SK-N-SH (cell line): ENCODE measurements around the gene ASCL5. TPM values are rescaled to one million over a fixed set of nuclear protein-coding genes. Genes with fewer than 3 reads are reported as not detected.

ENCODE experiments used
- CTCF ChIA-PET: fragments of 300-600, 350-600 bp; formaldehyde crosslinking; extraction: SDS; loops from one replicate; lab custom pipeline; 2021; lab: Yijun Ruan, JAX
- POLR2A ChIA-PET: fragments of 350-600 bp; sonication (Branson Sonifier 250); formaldehyde crosslinking; extraction: SDS; loops from one replicate; lab custom pipeline; 2020; ENCODE audit warnings: antibody characterized with exemption, inconsistent platforms; lab: Yijun Ruan, JAX
- DNase-seq: peaks from one replicate; pipeline ENCODE4 v3.0.0; 2012
- H2AFZ ChIP-seq: fragments of 200-600 bp; sonication (generic); 2 replicates; pipeline ENCODE4 v1.8.1; 2016; ENCODE audit warnings: antibody characterized with exemption, mild to moderate bottlenecking, low read depth
- H3F3A ChIP-seq: fragments of 200-600 bp; sonication (generic); replicated peaks from 2 replicates; pipeline ENCODE3; 2016; ENCODE audit warnings: antibody characterized with exemption, mild to moderate bottlenecking; ENCODE audit not compliant: insufficient read depth
- H3K27ac ChIP-seq, 2 experiments: fragments of 200-500 bp in 1 of 2; fragments of 200-600 bp in 1 of 2; sonication (Bioruptor generic) in 1 of 2; sonication (generic), shearing (Covaris generic) in 1 of 2; 2 replicates each; pipeline versions ENCODE4 v1.5.1 to v1.6.1; 2014 to 2016; ENCODE audit warnings: low read depth in 2 of 2, inconsistent platforms in 1 of 2, low read length in 1 of 2, mild to moderate bottlenecking in 1 of 2, mixed read lengths in 1 of 2
- H3K27me3 ChIP-seq: fragments of 200-600 bp; sonication (generic), shearing (Covaris generic); 2 replicates; pipeline ENCODE4 v1.6.1; 2016; ENCODE audit warnings: mixed run types; ENCODE audit not compliant: insufficient read depth
- H3K36me3 ChIP-seq, 2 experiments: fragments of 200-500 bp in 1 of 2; fragments of 200-600 bp in 1 of 2; sonication (Bioruptor generic) in 1 of 2; sonication (generic) in 1 of 2; replicated peaks in 1 of 2; 2 replicates each; pipeline versions ENCODE3 to v1.5.1; 2014 to 2016; ENCODE audit warnings: low read length in 1 of 2, mild to moderate bottlenecking in 1 of 2; ENCODE audit not compliant: insufficient read depth in 2 of 2, control insufficient read depth in 1 of 2
- H3K4me1 ChIP-seq, 2 experiments: fragments of 200-500 bp in 1 of 2; fragments of 200-600 bp in 1 of 2; sonication (Bioruptor generic) in 1 of 2; sonication (generic), shearing (Covaris generic) in 1 of 2; 2 replicates each; pipeline versions ENCODE4 v1.5.1 to v1.6.1; 2014 to 2016; ENCODE audit warnings: low read depth in 1 of 2, low read length in 1 of 2, mixed run types in 1 of 2; ENCODE audit not compliant: insufficient read depth in 2 of 2, control insufficient read depth in 1 of 2
- H3K4me2 ChIP-seq: fragments of 200-600 bp; sonication (generic), shearing (Covaris generic); 2 replicates; pipeline ENCODE4 v1.6.1; 2017; ENCODE audit warnings: mixed run types
- H3K4me3 ChIP-seq, 2 experiments: fragments of 200-500 bp in 1 of 2; fragments of 200-600 bp in 1 of 2; sonication (Bioruptor generic) in 1 of 2; sonication (generic), shearing (Covaris generic) in 1 of 2; 2 replicates each; pipeline versions ENCODE4 v1.5.1 to v1.8.1; 2014 to 2016; ENCODE audit warnings: low read depth in 2 of 2, inconsistent platforms in 1 of 2, low read length in 1 of 2, mild to moderate bottlenecking in 1 of 2, mixed read lengths in 1 of 2, moderate library complexity in 1 of 2
- H3K79me2 ChIP-seq: fragments of 200-600 bp; sonication (generic); 2 replicates; pipeline ENCODE4 v1.8.1; 2017; ENCODE audit warnings: mild to moderate bottlenecking; ENCODE audit not compliant: insufficient read depth
- H3K9ac ChIP-seq: fragments of 200-600 bp; sonication (generic); 2 replicates; pipeline ENCODE4 v1.6.1; 2017; ENCODE audit warnings: mixed run types
- H3K9me2 ChIP-seq: fragments of 200-600 bp; sonication (generic); 2 replicates; pipeline ENCODE4 v1.6.1; 2017; ENCODE audit warnings: mixed run types
- H3K9me3 ChIP-seq: fragments of 200-600 bp; sonication (generic); 2 replicates; pipeline ENCODE4 v1.6.1; 2017; ENCODE audit warnings: mixed run types, mild to moderate bottlenecking, moderate library complexity
- H4K20me1 ChIP-seq: fragments of 200-600 bp; sonication (generic); 2 replicates; pipeline ENCODE4 v1.6.1; 2017; ENCODE audit warnings: mild to moderate bottlenecking, mixed run types; ENCODE audit not compliant: insufficient read depth
- CHD2 ChIP-seq: fragments of 150-350 bp; IDR thresholded peaks from 2 replicates; pipeline ENCODE4 v1.6.1; 2018; ENCODE audit warnings: low read length; ENCODE audit not compliant: partially characterized antibody
- CTCF ChIP-seq: fragments of 200-600 bp; sonication (generic); IDR thresholded peaks from 2 replicates; pipeline ENCODE4 v1.6.1; 2017; ENCODE audit warnings: antibody characterized with exemption, mild to moderate bottlenecking, moderate library complexity
- ELF1 ChIP-seq: IDR thresholded peaks from 2 replicates; pipeline ENCODE4 v1.4.0; 2012
- EP300 ChIP-seq, 2 experiments: IDR thresholded peaks; 2 replicates each; pipeline versions ENCODE4 v1.4.0 to v1.6.1; 2012; ENCODE audit warnings: borderline replicate concordance in 1 of 2, low read depth in 1 of 2, low read length in 1 of 2
- EZH2phosphoT487 ChIP-seq: fragments of 200-600 bp; sonication (generic); IDR thresholded peaks from 2 replicates; pipeline ENCODE4 v1.6.1; 2017; ENCODE audit warnings: low read depth, mixed run types, mild to moderate bottlenecking, antibody characterized with exemption, moderate library complexity, borderline replicate concordance
- FOSL2 ChIP-seq: IDR thresholded peaks from 2 replicates; pipeline ENCODE4 v1.4.0; 2012; ENCODE audit warnings: low read depth, mild to moderate bottlenecking, moderate library complexity, borderline replicate concordance
- FOXM1 ChIP-seq: IDR thresholded peaks from 2 replicates; pipeline ENCODE4 v1.4.0; 2012; ENCODE audit warnings: low read depth, mild to moderate bottlenecking
- GATA2 ChIP-seq: sonication (generic); formaldehyde crosslinking; IDR thresholded peaks from 2 replicates; pipeline ENCODE4 v1.5.0; 2020; ENCODE audit warnings: mild to moderate bottlenecking, missing genetic modification reagents
- MAX ChIP-seq: IDR thresholded peaks from 2 replicates; pipeline ENCODE4 v1.4.0; 2012; ENCODE audit warnings: low read depth
- MXI1 ChIP-seq: IDR thresholded peaks from 2 replicates; pipeline ENCODE4 v1.6.1; 2012; ENCODE audit warnings: mild to moderate bottlenecking, low read depth, low read length, improper control_type of control experiment
- PBX3 ChIP-seq: IDR thresholded peaks from 2 replicates; pipeline ENCODE4; 2012
- POLR2AphosphoS5 ChIP-seq: IDR thresholded peaks from 2 replicates; pipeline ENCODE4 v1.6.1; 2012; ENCODE audit warnings: low read depth, low read length
- RCOR1 ChIP-seq: fragments of 150-350 bp; IDR thresholded peaks from 2 replicates; pipeline ENCODE4 v1.6.1; 2017; ENCODE audit warnings: antibody characterized with exemption, low read length
- REST ChIP-seq: IDR thresholded peaks from 2 replicates; pipeline ENCODE4 v1.6.1; 2012; ENCODE audit warnings: mild to moderate bottlenecking, low read depth, low read length, moderate library complexity
- SMC3 ChIP-seq: IDR thresholded peaks from 2 replicates; pipeline ENCODE4 v1.6.1; 2012; ENCODE audit warnings: low read depth, low read length, improper control_type of control experiment
- USF1 ChIP-seq: IDR thresholded peaks from 2 replicates; pipeline ENCODE4 v1.4.0; 2012; ENCODE audit warnings: low read depth, borderline replicate concordance
- YY1 ChIP-seq: IDR thresholded peaks from 2 replicates; pipeline ENCODE4 v1.4.0; 2012; ENCODE audit warnings: low read depth, mild to moderate bottlenecking
- WGBS: methylation state at CpG from one replicate; pipeline ENCODE4 v1.1.6; 2017; ENCODE audit warnings: low lambda C conversion rate; 5-methylcytosine and 5-hydroxymethylcytosine counted together
- polyA plus RNA-seq, 3 experiments: library from polyadenylated mRNA; depleted of rRNA; stranded (reverse); fragments of >200 nt; gene quantifications; 2 replicates each; pipeline ENCODE4 v1.2.3, GENCODE V29; 2012

Gene ASCL5
- polyA plus RNA-seq, 1 of the 3 experiments (the other 2 are of a cell fraction): not detected

GRCh38 chr1:201074018-201074417 is 53.0 kb downstream of the ASCL5 start (continued):
- no peak for TF ChIP-seq MXI1
- no peak for TF ChIP-seq PBX3
- TF ChIP-seq EZH2phosphoT487: no peak
- no peak for TF ChIP-seq FOSL2
- no peak for TF ChIP-seq POLR2AphosphoS5

GRCh38 chr1:201072922-201073321 is 54.1 kb downstream of the ASCL5 start:
- DNase-seq: no peak
- no peaks in the 10 kb centered on the region for H3K4me1 ChIP-seq
- no peak overlapping the region for H2AFZ ChIP-seq
- H3K9ac ChIP-seq: no peak overlapping the region
- H3K36me3 ChIP-seq: no peaks in the 10 kb centered on the region
- no peaks in the 10 kb centered on the region for H3K9me3 ChIP-seq
- POLR2A ChIA-PET: no interaction called here
- H3K9me2 ChIP-seq: no peaks in the 10 kb centered on the region
- CTCF ChIA-PET: no interaction called here
- no peaks in the 10 kb centered on the region for H3F3A ChIP-seq
- H4K20me1 ChIP-seq: no peaks in the 10 kb centered on the region
- no peak for TF ChIP-seq MXI1
- no peak overlapping the region for H3K4me2 ChIP-seq
- H3K27ac ChIP-seq: no peak overlapping the region
- no peak overlapping the region for H3K4me3 ChIP-seq
- H3K79me2 ChIP-seq: no peaks in the 10 kb centered on the region
- H3K27me3 ChIP-seq: peaks cover 28% of the 10 kb centered on the region
- WGBS: 40% methylated on average over 3 of the region's 6 CpGs

GRCh38 chr1:201072149-201072548 is 54.8 kb downstream of the ASCL5 start:
- CTCF ChIA-PET: no interaction called here
- no peaks in the 10 kb centered on the region for H3K9me3 ChIP-seq
- H3K27me3 ChIP-seq: peaks cover 36% of the 10 kb centered on the region
- H3K27ac ChIP-seq: no peak overlapping the region
- no peak for TF ChIP-seq YY1
- no peak for TF ChIP-seq FOXM1
- no peak for TF ChIP-seq REST
- TF ChIP-seq MAX: no peak
- no peak for TF ChIP-seq GATA2
- TF ChIP-seq ELF1: no peak
- TF ChIP-seq CTCF: no peak
- TF ChIP-seq RCOR1: no peak
- TF ChIP-seq CHD2: no peak
- TF ChIP-seq SMC3: no peak
- TF ChIP-seq USF1: no peak
- TF ChIP-seq EP300 (IDR thresholded peaks at IDR 0.05; ENCODE audit: borderline replicate concordance in 1 of 2, low read depth in 1 of 2, low read length in 1 of 2): no peak
- TF ChIP-seq MXI1: no peak
- H4K20me1 ChIP-seq: no peaks in the 10 kb centered on the region
- POLR2A ChIA-PET: no interaction called here
- H3F3A ChIP-seq: no peaks in the 10 kb centered on the region
- no peak overlapping the region for H3K4me2 ChIP-seq
- no peak for DNase-seq
- H3K9ac ChIP-seq: no peak overlapping the region
- no peak overlapping the region for H3K4me3 ChIP-seq
- H3K79me2 ChIP-seq: no peaks in the 10 kb centered on the region
- WGBS: 62% methylated on average over 5 of the region's 5 CpGs
- H3K9me2 ChIP-seq: no peaks in the 10 kb centered on the region
- H3K4me1 ChIP-seq: no peaks in the 10 kb centered on the region
- H2AFZ ChIP-seq: no peak overlapping the region
- H3K36me3 ChIP-seq: no peaks in the 10 kb centered on the region
